ENCODE data around the gene LRMDA. TPM values are rescaled to one million over a fixed set of nuclear protein-coding genes. Genes with fewer than 3 reads are reported as not detected.

The LRMDA gene
- total RNA-seq, 1 experiment from 2014 or later, result not detected

DNA sequence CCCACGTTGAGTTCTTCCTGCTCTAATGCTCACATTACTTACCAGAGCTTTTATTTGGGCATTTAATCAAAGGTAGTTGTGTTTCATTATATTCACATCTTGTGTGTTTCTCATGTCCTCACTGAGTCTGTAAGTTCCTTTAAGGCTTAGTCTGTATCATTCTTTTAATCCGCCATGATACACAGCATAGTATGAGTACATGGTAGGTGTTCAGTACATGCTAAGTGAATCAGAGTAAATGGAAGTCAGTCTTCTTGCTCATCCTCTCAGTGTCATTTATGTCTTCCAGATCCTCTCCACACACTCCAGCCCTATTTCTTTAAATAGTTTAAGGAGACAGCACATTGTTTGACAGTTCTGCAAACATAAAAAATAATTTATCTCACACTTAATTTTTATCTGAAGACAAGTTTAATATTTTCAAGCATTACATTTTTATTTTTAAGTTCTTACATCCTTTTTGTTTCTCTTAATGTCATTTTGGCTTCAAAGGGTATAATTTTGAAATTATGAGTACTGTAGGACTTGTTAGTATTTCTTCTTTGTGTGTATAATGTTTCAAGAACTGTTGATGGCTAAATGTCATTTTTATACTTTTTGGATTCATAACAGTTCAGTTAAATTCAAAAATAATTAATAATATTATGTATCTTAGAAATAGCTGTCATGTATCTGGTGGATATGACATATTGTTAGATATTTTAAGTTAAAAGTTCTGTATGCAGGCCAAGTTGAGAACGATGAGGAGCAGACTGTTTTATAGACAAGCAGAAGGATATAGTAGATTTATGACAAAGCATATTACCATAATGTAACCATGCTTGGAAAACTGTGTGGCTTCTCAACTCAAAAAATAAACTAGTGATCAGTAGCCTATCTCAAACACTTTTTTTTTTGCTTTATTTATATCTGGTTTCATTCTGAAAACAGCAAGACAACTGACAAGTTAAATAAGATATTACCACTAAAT lies 342.7 kb downstream of the LRMDA start:
- DNase-seq (ENCODE audit: low read depth), result no peak

DNA sequence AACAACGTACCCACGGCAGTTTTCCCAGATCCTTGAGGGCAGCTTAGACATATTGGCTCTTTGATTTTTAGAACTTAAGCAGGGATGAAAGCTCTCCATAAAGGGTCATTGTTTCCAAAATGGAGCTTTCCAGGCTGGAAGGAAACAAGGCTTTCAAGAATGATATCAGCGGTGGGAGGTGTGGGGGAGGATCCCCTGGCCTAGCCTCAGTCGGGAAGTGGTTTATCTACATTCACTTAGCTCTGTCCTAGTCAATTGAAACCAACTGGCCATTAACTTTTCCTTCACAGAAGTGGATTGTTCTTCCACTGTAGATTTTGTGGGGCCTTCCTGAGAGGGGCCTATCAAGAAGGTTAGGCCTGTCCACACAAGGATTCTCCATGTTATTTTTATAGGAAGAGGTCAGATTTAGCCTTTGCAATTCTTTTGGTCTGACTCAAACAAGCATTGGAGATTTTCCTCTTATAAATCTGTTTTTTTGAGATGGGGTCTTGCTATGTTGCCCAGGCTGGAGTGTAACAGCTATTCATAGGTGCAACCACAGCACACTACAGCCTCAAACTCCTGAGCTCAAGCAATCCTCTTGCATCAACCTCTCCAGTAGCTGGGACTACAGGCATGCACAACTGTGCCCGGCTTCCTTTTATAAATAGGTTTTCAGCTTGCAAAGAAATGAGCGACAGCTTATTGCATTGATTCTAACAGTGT lies 343.5 kb downstream of the LRMDA start:
- no peak for DNase-seq (ENCODE audit: low read depth)

DNA sequence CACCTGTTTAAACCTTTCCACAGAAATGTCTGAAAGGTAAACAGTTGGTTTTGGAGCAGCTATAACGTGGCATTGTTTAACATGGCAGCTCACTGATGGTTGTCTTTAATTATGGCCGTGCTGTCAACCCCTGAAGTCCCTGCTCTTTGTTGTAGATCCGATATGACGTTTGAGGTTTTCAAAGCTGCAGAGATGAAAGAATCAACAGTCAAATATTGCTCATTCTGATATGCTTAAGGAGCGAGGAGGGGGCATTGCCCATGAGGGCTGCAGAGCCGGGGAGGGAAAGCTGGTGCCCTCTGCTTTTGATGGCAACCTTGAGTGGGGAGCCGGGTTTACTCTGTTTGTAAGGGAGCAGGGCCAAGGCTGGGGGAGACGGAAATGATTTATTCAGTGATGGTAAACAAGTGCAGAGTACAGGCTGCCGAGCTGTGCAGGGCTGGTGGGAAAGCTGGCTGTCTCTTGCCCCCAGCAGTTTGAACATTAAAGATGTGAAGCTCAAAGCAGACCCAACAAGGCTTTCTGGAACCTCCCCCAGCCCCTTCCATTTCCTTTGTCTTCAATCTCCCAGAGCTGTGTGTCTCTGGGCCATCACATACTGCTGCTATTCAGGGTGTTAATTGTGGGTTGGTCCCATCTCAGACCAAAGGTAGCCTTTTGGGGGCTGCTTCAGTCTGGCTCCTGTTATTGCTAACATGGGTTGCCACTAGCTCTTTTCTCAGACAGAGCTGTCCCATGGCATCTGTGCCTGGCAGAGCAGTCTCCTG lies 345.5 kb downstream of the LRMDA start:
- DNase-seq (ENCODE audit: low read depth), result no peak

DNA sequence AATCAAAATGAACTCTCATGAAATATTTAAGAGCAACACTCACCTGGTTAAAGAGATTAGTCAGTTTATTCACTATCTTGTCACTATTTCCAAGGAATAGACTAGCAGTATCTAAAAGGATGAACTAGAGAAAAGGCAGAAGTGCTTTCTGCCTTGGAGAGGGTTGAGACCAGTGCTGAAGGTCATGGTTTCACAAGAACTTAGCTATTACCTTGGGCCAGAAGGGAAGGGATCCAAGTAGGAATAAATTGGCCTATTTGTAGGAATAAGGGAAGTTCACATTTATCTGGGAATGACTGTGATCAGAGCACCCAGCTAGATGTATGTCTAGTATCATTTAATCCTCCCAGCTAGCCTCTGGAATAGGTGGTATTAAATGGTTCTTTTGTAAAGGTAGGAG lies 347.2 kb downstream of the LRMDA start:
- no peak for DNase-seq (ENCODE audit: low read depth)

DNA sequence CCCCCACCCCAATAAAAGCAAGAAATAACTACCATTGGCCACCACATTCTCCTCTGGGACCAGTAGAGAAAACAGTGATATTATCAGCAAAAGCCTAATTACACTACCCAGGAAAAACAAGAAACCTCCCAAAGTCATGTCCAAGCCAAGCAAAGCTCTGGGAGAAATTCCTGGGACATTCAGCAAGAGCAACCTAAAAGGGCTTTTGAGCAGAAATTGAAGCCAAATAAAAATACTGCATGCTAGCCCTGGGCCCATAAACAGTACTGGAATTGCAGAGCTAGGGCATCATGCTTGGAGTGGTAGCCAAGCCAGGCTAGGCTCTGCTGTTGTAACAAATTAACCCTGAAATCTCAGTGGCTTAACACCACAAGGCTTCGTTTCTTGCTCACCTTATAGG lies 347.9 kb downstream of the LRMDA start:
- DNase-seq (ENCODE audit: low read depth), result no peak

DNA sequence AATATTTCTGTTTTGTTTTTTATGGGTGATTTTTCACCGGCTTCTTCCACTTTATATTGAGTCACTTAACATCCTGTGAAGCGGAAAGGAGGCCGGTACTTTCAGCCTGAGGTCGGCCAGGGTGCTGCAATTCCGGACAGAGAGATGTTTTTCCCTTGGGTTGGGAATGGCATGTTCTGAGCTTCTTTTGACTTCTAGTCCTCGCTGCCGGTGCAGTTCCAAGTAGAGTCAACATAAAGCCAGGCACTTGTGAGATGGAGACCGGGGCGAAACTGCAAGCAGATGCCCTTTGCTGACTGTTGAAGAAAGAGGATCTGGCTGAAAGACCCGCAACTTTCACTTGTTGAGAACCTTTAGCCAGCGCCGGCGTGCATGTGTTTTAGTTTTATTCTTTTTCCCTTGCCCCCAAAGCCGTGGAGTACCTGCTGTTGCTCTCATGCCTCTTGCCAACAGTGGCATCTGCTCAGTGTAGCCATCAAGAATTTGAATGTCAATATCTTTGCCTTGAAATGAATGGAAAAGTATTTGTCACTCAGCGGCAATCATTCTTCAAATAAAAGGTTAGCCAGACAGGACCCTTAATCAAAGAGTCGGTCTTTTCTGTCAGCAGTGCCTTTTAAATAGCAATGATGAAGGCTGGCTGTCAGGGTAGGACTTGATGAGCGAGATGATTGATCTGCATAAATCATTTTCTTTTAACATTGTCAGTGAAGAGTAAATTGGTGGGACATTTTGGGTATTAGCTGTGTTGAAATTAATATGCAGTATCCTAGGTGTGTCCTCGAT lies 351.2 kb downstream of the LRMDA start:
- no peak for DNase-seq (ENCODE audit: low read depth)

DNA sequence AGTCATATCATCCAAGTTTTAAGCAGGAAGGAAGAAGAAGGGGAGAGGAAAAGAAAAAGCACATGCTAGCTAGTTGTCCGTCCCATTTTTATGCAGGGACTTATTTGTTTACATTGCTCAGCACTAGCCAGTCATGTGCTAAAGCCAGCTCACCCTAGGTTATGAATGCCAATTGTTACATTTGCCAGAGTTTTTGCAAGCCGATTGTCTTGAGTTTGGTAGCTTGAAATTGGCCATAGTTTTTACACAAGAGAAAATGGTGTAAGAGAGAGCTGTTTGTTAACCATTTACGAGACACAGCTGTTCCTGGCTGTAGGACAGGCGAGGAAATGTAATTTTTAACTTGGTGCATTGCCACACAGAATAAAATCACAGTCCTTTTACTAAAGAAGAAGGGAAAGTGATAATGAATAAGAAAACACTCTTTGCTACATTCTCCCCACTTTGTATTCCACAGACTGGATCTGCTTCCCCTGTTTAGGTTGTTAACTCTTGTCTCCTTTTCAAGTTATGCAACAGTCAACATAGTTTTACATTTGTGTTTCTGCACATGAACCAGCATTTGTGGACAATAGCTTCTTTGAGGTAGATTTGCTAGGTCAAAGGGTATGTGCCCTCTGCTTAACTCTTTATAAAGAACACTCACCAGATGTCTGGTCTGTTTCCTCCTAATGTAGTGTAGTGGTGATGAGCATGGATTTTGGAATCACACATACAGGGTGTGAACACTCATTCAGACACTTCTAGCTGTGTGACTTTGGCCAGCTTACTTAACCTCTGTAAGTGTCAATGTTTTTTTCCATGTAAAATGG lies 357.2 kb downstream of the LRMDA start:
- no peak for DNase-seq (ENCODE audit: low read depth)

DNA sequence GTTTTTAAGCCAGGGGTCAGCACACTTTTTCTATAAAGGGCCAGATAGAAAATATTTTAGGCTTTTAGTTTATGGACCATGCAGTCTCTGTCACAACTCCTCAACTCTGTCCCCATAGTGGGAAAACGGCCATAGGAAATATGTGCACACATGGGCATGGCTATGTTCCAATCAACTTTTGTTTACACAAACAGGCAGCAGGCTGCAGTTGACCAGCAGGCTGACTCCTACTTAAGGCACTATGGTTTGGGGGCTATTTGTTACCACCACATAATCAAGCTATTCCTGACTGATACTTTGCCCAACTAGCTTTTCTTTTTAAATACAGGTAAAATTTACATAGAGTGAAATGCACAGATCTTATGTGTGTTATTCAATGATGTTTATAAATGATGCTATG lies 362.4 kb downstream of the LRMDA start:
- no peak for DNase-seq (ENCODE audit: low read depth)

DNA sequence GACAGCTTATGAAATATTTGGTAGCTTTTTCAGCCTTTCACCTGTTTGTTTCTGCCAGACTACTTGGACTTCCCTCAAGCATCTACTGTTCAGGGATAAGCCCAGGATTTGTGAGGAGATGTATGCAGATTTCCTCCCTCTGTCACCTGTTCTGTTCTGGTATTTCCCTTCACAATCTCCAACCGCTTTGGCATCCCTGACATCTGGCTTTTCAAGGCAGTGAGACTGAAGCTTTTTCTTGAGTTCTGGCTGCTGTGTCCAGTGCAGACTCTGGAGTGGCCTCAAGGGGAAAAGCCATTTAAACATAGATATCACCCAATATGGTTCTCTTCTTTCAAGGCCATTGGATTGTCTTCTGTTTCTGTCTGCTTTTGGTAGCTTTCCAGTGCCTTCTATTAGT lies 369.7 kb downstream of the LRMDA start:
- DNase-seq (ENCODE audit: low read depth), result no peak

DNA sequence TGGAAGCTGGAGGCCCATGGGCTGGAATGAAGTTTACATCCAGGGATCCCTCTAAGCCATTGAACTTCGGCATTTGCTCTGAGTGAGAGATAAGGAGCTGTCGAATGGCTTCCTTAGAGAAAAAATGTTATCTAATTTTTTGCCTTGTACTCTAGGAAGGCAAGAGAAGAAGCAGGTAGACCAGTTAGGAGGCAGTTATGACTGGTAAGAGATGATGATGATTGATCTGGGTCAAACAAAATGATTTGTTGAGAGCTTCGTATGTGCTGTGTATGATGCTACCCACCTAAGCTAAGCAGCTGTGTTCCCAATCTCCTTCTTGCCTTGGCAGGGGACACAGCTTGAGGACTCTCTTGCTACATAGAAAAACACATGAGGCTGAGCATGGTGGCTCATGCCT lies 370.2 kb downstream of the LRMDA start:
- no peak for DNase-seq (ENCODE audit: low read depth)

DNA sequence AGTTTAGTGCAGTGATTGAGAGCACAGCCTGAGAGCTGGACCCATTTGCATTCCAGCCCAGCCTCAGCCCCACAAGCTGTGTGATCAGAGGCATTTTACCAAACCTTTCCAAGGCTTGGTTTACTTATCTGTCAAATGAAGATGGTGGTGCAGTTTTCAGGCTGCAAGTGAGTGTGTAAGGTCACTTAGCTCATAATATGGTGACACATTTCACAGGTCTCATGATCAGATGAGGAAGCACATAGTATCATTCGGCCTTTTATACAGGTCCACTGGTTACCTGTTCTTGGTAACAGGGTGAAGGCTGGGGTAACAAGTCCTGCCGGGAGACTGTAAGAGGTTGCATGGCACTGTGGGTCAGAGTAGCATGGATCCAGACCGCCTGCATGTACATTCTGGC lies 371.7 kb downstream of the LRMDA start:
- DNase-seq (ENCODE audit: low read depth), result no peak

DNA sequence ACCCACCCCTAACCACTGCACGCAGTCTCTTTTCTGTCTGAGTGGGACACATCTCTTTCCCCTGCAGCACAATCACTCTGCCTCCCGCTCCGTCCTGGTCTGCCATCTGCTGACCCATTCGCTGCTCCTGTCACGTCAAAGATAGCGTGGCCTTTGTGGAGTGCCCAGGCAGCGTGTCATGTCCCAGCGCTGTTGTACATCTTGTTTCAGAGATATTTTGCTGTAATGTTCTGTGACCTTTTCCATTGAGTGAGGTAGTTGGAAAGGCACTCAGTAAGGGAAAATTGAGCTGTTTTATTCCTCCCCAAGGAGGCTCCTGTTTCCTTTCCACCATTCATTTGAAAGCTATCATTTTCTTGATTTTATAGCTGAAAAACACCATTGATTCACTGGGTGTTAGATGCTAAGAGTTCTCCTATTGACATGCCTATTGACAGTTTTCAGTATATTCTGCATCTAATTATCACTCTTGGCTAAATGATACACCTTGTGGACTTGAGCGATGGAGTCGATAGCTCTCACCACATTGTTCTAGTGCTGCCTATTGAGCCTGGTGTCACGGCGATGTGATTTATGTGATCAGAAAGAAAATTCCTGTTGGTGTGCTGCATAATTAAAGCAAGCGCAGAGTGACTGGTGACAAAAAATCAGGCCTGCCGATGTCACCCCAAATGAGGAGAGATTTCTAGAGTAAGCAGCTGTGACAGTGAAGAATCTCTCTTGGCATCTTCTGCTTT lies 372.6 kb downstream of the LRMDA start:
- no peak for DNase-seq (ENCODE audit: low read depth)

DNA sequence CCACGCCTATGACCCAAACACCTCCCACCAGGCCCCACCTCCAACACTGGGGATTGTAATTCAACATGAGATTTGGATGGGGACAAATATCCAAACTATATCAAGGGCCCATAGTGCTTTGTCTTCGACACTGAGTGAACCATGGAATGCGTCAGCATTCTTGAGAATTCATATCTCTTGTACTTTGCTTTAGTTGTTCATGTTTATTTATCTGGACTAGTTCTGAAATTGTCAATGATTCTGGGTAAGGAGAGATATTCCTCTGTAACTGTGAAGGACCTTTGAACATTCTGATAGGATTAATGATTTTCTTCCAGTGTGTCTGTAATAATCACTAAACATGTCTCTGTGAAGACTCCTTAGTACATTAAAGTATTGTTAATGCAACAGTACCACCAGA lies 374.8 kb downstream of the LRMDA start:
- DNase-seq (ENCODE audit: low read depth), result no peak

DNA sequence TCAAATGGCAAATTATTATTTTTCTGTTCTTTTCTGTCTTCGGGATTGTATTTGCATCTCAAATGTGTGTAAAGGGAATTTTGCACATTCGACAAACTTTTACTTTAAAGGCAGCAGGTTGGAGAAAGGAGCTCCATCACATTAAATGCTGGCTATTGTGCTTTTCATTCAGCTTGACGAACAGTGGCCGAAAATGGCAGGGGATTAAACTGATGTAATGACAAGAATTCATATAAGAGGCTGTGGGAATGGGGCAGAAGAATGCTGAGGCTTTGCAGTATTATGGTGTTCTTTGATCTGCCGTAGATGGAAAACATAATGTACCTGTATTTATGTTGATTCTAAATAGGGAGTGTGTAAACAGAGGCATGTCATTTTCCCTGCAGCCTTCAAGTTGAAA lies 376.0 kb downstream of the LRMDA start:
- no peak for DNase-seq (ENCODE audit: low read depth)

DNA sequence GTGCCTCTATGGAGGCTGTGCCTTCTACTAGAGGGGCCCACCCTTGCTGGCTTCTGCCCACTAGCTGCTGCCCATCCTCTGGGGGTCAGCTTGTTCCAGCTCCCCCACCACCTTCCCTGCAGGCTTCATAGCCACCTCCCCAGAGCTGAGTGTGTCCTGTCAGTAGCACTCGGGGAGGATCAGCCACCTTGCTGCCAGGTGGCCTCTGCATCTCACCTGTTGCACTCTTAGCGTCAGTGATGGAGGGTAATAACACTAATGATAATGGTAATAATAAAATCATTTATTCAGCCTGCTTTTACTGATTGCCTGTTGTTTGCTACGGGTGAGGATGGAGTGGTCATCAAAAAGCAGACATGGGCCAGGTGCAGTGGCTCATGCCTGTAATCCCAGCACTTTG lies 377.6 kb downstream of the LRMDA start:
- no peak for DNase-seq (ENCODE audit: low read depth)

DNA sequence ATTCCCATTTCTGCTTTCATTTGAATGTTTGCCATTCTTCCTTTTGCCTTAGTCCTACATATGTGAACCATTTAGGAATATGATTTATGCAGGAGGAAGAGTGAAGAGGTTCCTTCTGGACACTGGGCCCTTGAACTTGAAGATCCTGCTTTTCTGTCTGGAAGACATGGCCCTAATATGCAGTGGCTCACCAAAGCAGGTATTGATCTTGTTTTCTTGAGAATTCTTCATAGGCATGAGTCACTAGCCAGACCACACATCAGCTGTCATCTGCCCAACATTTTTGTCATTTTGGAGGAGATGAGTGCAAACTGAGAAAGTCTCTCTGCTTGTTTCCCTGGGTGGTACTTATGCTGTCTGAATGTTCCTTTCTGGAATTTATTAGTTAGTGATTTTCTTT lies 382.6 kb downstream of the LRMDA start:
- DNase-seq (ENCODE audit: low read depth), result no peak

DNA sequence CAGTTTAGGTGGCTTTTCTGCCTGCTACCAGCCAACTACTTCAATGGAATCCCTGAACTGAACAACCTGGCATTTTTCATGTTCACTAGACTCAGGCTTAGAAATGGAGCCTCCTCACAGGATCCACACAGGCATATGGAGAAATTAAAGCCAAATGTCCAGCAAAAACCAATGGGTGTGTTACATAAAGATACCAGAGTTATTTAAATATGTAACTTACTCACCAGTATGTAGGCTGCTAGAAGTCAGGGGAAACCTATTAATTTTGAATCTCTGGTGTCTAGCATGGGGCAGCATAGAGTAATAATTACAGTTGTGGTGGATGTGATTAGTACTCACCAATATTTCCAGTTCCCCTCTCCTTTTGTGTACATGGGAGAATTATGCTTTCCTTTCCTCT lies 383.6 kb downstream of the LRMDA start:
- no peak for DNase-seq (ENCODE audit: low read depth)

DNA sequence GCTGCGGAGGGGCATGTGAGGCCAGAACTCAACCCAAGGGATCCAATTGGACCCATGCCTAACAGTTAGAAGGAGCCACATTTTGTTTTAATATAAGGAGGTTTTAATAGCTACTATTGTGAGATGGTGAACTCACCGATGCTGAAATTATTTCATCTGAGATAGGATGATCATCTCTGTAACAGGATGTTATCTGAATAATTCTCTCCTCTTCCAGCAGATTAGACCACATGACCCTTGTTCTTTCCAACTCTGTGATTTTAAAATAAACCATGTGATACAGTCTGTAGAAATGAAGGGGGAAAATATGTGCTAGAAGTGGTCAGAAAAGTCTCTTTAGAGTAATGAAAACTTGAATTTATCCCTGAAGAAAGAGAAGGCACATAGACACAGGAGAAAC lies 385.8 kb downstream of the LRMDA start:
- DNase-seq (ENCODE audit: low read depth), result no peak

DNA sequence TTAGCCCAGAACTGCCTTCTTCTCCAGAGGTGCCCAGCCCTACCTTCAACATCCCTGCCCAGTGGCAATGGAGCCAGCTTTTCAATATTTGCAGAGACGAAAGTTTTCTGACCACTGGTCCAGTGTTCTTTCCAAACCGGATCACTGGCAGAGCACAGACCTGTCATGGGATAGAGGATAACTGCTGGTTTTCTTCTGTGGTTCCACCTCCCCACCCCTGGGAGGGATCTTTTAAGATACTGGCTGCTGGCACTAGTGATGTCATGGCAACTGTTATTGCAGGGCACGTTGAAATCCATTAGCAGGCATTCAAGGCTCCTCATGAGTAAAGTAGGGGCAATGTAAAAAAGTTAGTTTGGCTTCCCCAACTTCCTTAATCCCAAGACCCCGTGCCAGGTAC lies 387.1 kb downstream of the LRMDA start:
- no peak for DNase-seq (ENCODE audit: low read depth)

DNA sequence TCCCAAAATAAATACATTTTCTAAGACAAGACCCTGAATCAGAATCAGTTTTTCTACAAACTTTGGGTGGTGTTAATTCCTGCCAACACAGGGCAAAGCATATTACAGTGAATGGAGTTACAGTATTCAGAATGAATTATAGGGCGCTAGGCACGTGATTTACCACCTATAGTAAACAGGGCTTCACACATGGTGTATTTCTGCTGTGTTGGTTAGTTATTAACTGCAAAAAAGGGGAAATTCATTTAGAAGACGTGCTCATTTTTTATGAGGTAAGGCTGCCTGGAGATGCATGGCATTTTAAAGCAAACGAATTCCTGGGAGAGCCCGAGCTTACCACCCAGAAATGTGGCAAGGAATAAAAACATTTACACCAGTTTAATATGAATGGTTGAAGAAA lies 393.8 kb downstream of the LRMDA start:
- no peak for DNase-seq (ENCODE audit: low read depth)

All from Daoy (cell line).